Cardiac muscle cell (in vitro differentiated cells and primary cell): ENCODE measurements around the gene SGO2. TPM values are rescaled to one million over a fixed set of nuclear protein-coding genes. Genes with fewer than 3 reads are reported as not detected.

Experiments used
- DNase-seq, 2 donors: peaks; one replicate each; pipeline versions ENCODE4 v3.0.0 to v3.0.0-alpha.2; 2010 to 2017; ENCODE audit warnings: low read depth in 1 of 2, low spot score in 1 of 2
- H3K27ac ChIP-seq: fragments of 200-600 bp; sonication (generic); 2 replicates; pipeline ENCODE4 v1.5.1; 2016
- H3K27me3 ChIP-seq: fragments of 200-600 bp; sonication (generic); 2 replicates; pipeline ENCODE4 v1.6.0; 2016; ENCODE audit warnings: control low read depth
- H3K36me3 ChIP-seq: fragments of 200-600 bp; sonication (generic); 2 replicates; pipeline ENCODE4 v1.5.1; 2016; ENCODE audit warnings: control low read depth
- H3K4me1 ChIP-seq: fragments of 200-600 bp; sonication (generic); 2 replicates; pipeline ENCODE4 v1.8.1; 2017; ENCODE audit warnings: low read depth, mild to moderate bottlenecking, mixed run types
- H3K4me3 ChIP-seq: fragments of 200-600 bp; sonication (generic); 2 replicates; pipeline ENCODE4 v1.5.1; 2016; ENCODE audit warnings: mild to moderate bottlenecking
- H3K9me3 ChIP-seq: fragments of 200-600 bp; sonication (generic); 2 replicates; pipeline ENCODE4 v1.5.1; 2017; ENCODE audit warnings: low read depth, mild to moderate bottlenecking, control low read depth
- CTCF ChIP-seq: IDR thresholded peaks from 2 replicates; pipeline ENCODE4 v1.5.1; 2012; ENCODE audit warnings: low read depth, mild to moderate bottlenecking, low read length
- polyA plus RNA-seq: library from polyadenylated mRNA; unstranded; fragments of >200 nt; fragmentation: Nextera tagmentation; extraction: Ambion mirVana; gene quantifications from 2 replicates; pipeline ENCODE4 v1.2.1, GENCODE V29; 2016
- total RNA-seq: library from RNA; depleted of rRNA; stranded (reverse); fragments of >200 nt; gene quantifications from 2 replicates; pipeline ENCODE4 v1.2.3, GENCODE V29; 2016

SGO2 gene
- total and polyA plus RNA-seq, 2 experiments from 2014 or later, result 8.1 to 13.9 TPM

GRCh38 chr2:200482194-200482593, 43.8 kb upstream of the SGO2 start:
- TF ChIP-seq CTCF, result no peak
- no peak for DNase-seq
- H3K27me3 ChIP-seq, result no peaks in the 10 kb centered on the region

GRCh38 chr2:200483729-200484198, 42.2 kb upstream of the SGO2 start:
- H3K4me1 ChIP-seq, result no peaks in the 10 kb centered on the region
- DNase-seq, result peak; percentile 42 to 71
- peaks cover 2% of the 10 kb centered on the region for H3K36me3 ChIP-seq
- TF ChIP-seq CTCF, result peak; percentile 47
- no peaks in the 10 kb centered on the region for H3K9me3 ChIP-seq
- H3K4me3 ChIP-seq, result no peak overlapping the region
- H3K27ac ChIP-seq, result no peak overlapping the region
- H3K27me3 ChIP-seq, result no peaks in the 10 kb centered on the region

More at GRCh38 chr2:200482194-200482593, 43.8 kb upstream of the SGO2 start:
- Histone ChIP-seq H3K9me3 (no peaks in the 10 kb centered on the region), H3K4me3 (no peak overlapping the region), H3K27ac (no peak overlapping the region), H3K36me3 (no peaks in the 10 kb centered on the region), H3K4me1 (no peaks in the 10 kb centered on the region)

- no peak for DNase-seq
- Histone ChIP-seq H3K27me3 (no peaks in the 10 kb centered on the region), H3K9me3 (no peaks in the 10 kb centered on the region), H3K27ac (no peak overlapping the region), H3K4me1 (no peaks in the 10 kb centered on the region), H3K36me3 (peaks cover 3% of the 10 kb centered on the region), H3K4me3 (no peak overlapping the region)
- no peak for TF ChIP-seq CTCF
These were observed 41.1 kb upstream of the SGO2 start for GRCh38 chr2:200484934-200485333.

- no peaks in the 10 kb centered on the region for H3K27me3 ChIP-seq
- DNase-seq, result no peak
- H3K36me3 ChIP-seq, result peaks cover 3% of the 10 kb centered on the region
- TF ChIP-seq CTCF, result no peak
- H3K4me1 ChIP-seq, result no peaks in the 10 kb centered on the region
- H3K9me3 ChIP-seq, result no peaks in the 10 kb centered on the region
- no peak overlapping the region for H3K4me3 ChIP-seq
- H3K27ac ChIP-seq, result no peak overlapping the region
These were observed 39.5 kb upstream of the SGO2 start for GRCh38 chr2:200486529-200486928.

- H3K9me3 ChIP-seq, result no peaks in the 10 kb centered on the region
- H3K27ac ChIP-seq, result no peak overlapping the region
- H3K4me3 ChIP-seq, result no peak overlapping the region
- no peak for TF ChIP-seq CTCF
- no peaks in the 10 kb centered on the region for H3K4me1 ChIP-seq
- no peak for DNase-seq
- peaks cover 7% of the 10 kb centered on the region for H3K36me3 ChIP-seq
- H3K27me3 ChIP-seq, result no peaks in the 10 kb centered on the region
These were observed 37.8 kb upstream of the SGO2 start for GRCh38 chr2:200488169-200488568.

GRCh38 chr2:200490001-200490400, 36.0 kb upstream of the SGO2 start:
- no peaks in the 10 kb centered on the region for H3K4me1 ChIP-seq
- peaks cover 13% of the 10 kb centered on the region for H3K36me3 ChIP-seq
- no peaks in the 10 kb centered on the region for H3K9me3 ChIP-seq
- H3K4me3 ChIP-seq, result no peak overlapping the region
- H3K27me3 ChIP-seq, result no peaks in the 10 kb centered on the region
- TF ChIP-seq CTCF, result no peak
- H3K27ac ChIP-seq, result no peak overlapping the region
- no peak for DNase-seq
